Activated CD8-positive, alpha-beta memory T cell treated with anti-CD3 and anti-CD28 coated beads for 4 hours (primary cell): ENCODE results near the gene ANKRD6.

ENCODE experiments used
- DNase-seq, 2 donors: peaks; one replicate each; pipeline ENCODE4 v3.0.0-alpha.2; 2020; ENCODE audit warnings: low read depth in 2 of 2

The ANKRD6 gene

DNA sequence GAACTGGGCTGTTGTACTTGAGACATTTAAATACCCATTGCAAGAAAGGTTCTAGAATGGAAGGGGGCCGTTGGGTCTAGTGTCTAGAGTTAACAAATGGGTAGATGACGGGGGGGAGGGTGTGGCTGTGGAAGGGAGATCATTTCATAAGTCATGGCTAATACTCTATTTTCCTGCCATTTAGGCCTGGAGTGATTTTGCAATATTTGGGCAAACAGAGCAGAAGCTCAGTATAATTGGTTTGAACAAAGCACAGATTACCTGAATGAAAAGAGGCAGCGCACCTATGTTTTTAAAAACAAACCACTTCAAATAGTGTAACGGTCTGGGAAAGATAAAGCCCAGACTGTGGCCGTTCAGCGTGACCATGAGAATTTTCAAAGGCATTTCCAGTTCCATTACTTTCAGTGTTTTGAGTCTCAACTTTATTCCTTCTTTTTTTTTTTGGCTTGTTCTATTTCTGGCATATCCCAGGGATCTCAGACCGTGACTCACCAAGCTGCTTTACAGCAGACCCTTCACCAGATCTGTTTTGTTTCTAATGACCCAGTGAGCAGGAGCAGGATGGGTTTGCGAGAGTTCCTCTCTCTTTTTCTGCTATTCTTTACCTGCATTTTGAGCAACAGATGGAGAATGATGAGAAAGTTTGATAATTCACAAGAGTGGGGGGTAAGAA, 131.9 kb downstream of the ANKRD6 start:
- no peak for DNase-seq

GRCh38 chr6:89566008-89566800, 133.3 kb downstream of the ANKRD6 start:
- no peak for DNase-seq

GRCh38 chr6:89566930-89567629, 134.1 kb downstream of the ANKRD6 start:
- no peak for DNase-seq

DNA sequence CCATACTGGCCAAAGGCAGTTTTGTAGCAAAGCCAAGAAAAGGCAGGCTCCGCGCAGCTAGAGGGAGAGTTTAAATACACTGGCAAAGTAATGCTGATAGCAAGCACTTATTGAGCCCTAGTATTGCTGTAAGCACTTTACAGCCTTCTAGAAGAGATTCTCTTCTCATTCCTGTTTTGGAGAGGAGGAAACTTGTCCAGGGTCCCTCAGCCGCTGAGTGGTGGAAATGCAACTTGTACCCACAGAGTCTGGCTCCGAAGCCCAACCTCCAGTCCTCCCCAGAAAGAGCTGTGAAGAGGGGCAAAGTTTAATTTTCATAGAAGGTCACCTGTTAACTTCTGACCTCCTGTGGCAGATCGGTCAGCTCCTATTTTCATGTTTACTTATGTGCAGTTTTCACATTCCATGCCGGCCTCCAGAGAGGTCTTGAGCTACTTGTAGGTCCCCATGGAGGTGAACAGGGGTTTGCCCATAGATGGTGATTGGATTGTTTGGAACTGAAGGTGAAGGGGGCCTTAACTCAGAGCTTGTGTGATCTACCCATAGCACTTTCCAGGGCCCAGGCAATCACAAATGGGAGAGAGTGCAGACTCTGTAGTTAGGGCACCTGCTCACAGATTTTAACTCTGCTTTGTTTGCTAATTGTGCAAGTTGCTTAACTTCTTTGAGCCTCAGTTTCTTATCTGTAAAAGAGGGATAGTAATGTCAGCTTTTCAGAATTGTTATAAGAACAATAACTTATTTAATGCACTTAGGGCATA, 134.9 kb downstream of the ANKRD6 start:
- DNase-seq = no peak

GRCh38 chr6:89574910-89575561, 142.1 kb downstream of the ANKRD6 start:
- DNase-seq = no peak

- no peak for DNase-seq
Observed at GRCh38 chr6:89575562-89575960, 142.6 kb downstream of the ANKRD6 start.

DNA sequence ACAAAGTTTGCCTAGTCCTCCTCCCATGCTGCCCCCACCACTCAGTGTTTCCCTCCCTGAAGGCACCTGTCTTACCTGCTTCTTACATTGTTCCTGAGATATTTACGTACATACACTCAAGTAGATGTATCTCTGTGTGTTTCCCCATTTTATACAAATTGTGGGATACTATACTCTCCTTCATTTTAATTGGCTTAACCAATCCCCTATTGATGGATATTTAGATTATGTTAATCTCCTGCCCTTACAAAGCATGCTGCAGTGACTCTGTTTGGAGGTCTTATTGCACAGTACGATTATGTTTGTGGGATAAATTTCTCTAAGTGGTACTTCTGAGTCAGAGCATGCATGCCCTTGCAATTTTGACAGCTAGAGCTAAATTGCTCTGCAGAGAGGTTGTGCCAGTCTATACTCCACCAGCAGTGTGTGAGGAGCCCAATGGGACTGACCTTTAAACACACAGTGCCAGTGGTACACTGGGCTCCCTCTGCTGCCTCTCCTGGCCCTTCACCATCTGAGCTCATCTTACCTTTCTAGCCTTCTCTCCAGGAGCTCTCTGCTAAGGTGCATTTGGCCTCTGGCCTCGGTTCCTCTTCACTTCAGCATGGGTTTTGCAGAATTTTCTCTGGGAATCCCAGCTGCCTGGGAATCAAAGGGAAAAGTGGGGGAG, 148.2 kb downstream of the ANKRD6 start:
- no peak for DNase-seq

- DNase-seq = no peak
Observed at GRCh38 chr6:89581689-89582088, 148.7 kb downstream of the ANKRD6 start.

DNA sequence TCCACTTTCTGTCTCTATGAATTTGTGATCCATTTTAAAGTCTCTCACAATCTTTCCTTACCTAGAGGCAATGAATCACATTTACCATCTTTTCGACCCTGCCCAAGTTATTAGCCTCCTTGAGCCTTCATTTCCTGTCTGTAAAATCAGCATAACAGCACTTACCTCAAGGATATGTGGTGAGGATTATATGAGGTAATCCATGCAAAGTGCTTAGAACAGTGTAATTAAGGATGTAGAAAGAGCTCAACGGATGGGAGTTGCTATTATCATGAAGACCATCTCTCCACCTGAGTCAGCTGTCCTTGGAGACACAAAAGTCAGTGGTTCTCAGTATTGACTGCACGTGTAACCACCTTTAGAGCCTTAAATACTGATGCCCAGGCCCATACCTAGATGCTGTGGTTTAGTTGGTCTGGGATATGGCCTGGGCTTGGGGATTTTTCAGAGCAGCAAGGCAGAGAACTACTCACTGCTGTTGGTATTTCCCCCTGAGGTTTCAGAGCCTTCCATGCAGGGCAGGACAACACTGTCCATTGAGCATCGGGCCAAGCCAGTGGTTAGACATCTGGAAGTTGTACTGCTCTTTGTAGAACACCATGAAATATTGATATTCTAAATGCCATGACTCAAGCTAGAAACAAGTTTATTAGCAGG, 149.8 kb downstream of the ANKRD6 start:
- DNase-seq = no peak

DNA sequence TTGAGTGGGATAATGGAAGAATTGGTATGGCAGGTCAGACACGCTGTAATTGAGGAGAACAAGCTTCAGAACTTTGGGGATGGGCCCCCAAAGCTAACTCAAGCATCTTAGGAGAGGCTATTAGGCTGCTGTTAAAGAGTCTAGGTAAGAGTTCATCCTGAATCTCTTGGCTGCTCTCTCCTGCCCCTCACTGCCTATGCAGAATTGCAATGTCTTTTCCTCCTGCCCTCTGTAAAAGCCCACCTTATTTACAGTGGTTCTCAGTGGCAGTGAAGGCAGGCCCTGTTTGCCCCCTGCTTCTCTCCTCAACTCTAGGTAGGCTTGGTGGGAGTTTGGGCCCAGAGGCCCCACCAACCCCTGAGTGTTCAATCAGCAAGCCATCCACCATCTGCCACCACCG, 150.6 kb downstream of the ANKRD6 start:
- DNase-seq = no peak

- DNase-seq = no peak
Observed at GRCh38 chr6:89584539-89584938, 151.6 kb downstream of the ANKRD6 start.

DNA sequence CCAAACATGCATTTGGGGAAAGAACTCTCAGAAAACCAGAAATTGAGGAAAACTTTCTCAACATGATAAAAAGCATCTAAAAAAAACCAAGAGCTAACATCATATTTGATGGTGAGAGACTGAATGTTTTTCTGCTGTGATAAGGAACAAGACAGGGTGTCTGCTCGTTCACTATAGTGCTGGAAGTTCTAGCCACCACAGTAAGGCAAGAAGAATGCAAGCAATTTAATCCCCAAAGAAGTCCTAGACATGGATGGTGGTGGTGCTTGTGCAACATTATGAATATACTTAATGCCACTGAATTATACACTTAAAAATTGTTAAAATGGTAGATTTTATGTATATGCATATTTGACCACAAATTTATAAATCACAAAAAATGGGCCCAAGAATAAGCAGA, 152.2 kb downstream of the ANKRD6 start:
- no peak for DNase-seq

GRCh38 chr6:89589297-89590025, 156.5 kb downstream of the ANKRD6 start:
- DNase-seq = no peak

DNA sequence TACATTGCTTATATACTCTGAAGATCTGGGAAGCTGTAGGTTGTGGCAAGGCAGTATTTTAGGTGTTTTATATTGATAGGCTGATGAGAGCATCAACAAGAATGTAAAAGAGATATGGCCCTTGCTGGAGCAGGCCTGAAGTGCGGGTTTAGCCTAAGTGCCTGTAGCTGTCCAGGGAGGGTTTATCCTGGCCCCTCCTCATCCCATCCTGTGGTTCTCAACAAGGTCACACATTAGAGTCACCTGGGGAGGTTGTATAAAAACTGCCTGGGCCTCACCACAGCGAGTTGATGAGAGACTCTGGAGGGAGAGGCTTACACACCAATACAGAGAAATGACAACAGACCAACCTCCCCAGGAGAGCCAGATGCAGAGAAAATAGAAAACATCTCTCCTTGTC, 157.2 kb downstream of the ANKRD6 start:
- DNase-seq = no peak

DNA sequence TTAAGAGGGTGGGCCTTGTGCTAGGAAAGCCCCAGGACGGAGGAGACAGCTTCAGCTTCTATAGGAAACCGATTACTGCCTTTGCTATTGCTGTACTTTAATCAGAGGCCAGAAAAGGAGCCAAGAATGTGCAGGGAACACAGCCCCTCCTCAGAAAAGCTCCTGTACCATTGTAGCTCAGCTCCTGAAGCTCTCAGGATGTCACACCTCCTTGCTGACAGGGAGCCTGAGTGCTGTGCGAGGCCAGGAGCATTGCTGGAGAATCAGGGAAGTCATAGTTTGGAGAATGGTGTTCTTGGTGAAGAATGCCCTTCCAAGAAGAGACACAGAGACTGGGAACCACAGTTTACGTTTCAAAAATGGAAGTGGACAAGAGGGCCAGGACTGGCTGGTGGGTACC, 158.8 kb downstream of the ANKRD6 start:
- DNase-seq = no peak

DNA sequence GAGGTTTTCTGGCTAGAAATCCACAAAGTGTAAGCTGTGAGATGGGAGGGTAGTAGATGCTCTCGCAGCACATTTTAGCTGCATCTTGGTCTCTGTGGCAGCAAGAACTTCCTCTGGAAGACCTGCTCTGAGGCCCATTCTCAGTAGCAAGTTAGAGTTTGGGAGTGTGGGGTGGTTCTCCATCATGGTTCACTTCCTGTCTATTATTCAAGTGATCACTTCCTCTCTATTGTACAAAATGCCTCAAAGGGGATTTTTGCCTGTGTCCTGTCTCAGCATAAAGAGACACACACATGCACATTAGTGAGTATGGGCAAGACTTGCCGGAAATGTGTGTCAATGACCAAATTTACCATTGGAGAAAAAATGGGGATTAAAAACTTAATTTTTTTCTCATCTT, 163.1 kb downstream of the ANKRD6 start:
- no peak for DNase-seq

DNA sequence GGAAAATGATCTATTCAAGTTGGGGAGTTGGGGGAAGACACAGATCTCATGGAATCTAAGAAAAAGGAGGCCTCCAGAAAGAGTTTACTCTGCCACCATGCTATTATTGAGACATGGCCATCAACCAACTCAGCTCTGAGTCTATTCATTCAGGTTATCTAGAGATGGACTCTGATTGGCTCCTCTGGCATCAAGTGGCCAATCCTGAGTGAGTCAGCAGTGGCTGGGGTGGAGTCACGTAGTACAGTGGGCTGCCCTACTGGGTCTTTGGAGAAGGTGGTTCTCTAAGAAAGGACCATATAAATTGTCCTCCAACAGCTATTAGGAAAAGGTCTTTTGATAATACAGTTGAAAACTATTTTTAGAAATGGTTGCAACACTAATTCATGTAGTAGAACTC, 163.5 kb downstream of the ANKRD6 start:
- no peak for DNase-seq

DNA sequence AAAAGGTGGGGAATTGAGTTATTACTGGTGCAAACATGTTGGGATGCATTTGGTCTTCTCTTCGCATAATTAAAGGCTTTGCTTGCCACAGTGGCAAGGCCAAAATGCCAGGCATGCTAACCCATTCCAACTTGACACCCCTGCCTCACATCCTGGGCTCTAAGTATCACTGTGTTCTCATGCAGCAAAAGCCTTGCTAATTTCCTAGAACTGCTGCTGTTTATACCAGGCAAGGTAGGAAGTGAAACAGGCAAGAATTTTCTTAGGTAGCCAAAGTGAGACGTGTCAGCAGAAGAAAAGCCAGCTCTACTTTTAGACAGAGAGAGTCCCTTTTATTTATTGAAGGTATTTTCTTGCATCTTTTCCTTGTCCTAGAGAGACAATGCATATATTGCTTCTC, 164.4 kb downstream of the ANKRD6 start:
- DNase-seq = no peak

DNA sequence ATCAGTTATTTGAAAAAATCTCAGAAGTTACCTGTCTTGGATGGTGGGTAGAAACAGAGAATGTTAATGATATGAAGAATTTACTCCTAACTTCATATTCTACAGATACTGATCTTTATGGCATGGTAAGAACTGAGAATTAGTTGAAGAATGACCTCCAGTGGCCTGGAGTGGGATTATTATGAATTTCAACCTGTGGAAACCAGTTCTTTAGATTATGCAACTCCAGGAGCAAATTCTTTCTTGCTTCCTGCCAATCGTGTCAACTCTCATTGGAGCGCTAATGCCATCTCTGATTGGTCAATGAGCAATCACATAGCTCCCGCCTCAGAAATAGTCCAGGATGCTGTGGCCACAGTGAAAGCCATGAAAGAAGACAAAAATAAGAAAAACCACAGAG, 165.0 kb downstream of the ANKRD6 start:
- DNase-seq = no peak

- no peak for DNase-seq
Observed at GRCh38 chr6:89599727-89600126, 166.8 kb downstream of the ANKRD6 start.
